ENCODE measurements around the gene GGA1.

The GGA1 gene

DNA sequence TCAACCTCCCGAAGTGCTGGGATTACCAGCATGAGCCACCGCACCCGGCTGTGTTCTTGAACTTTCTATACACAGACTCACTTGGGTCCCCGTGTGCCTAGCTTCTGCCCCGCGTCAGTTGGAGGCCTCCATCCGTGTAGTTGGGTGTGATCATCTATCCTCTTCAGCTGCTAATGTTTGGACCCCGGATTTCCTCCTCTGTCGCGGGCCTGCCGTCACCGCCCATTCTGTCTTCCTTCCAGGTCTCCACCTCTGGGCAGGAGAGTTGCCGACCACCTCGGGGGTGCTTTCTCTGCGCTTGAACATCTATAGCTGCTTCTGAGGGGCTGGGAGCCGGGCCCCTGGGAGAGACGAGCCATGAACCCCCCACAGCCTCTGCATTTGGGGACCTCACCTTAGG, 42.8 kb upstream of the GGA1 start:
- peak; percentile 14 for FAIRE-seq

DNA sequence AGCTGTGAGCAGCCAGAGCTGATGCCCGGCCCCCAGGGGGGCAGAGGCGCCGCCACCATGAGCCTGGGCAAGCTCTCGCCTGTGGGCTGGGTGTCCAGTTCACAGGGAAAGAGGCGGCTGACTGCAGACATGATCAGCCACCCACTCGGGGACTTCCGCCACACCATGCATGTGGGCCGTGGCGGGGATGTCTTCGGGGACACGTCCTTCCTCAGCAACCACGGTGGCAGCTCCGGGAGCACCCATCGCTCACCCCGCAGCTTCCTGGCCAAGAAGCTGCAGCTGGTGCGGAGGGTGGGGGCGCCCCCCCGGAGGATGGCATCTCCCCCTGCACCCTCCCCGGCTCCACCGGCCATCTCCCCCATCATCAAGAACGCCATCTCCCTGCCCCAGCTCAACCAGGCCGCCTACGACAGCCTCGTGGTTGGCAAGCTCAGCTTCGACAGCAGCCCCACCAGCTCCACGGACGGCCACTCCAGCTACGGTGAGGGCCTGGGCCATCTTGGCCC, 42.3 kb upstream of the GGA1 start:
- FAIRE-seq (peak; percentile 70), DNase-seq (ENCODE audit: insufficient read length) (no peak)
- no peak for TF ChIP-seq POLR2A (IDR thresholded peaks at IDR 0.05; ENCODE audit: low read depth, low read length)
- no peak for TF ChIP-seq POLR2AphosphoS5 (IDR thresholded peaks at IDR 0.05; ENCODE audit: low read depth, low read length)
- no peak for TF ChIP-seq TAF1 (IDR thresholded peaks at IDR 0.05; ENCODE audit: borderline replicate concordance, low read depth, low read length)

More for the DNA sequence above, 42.8 kb upstream of the GGA1 start:
- no peak for DNase-seq (ENCODE audit: insufficient read length)
- no peak for TF ChIP-seq TAF1 (IDR thresholded peaks at IDR 0.05; ENCODE audit: borderline replicate concordance, low read depth, low read length)
- TF ChIP-seq POLR2AphosphoS5 (IDR thresholded peaks at IDR 0.05; ENCODE audit: low read depth, low read length): no peak
- no peak for TF ChIP-seq POLR2A (IDR thresholded peaks at IDR 0.05; ENCODE audit: low read depth, low read length)

DNA sequence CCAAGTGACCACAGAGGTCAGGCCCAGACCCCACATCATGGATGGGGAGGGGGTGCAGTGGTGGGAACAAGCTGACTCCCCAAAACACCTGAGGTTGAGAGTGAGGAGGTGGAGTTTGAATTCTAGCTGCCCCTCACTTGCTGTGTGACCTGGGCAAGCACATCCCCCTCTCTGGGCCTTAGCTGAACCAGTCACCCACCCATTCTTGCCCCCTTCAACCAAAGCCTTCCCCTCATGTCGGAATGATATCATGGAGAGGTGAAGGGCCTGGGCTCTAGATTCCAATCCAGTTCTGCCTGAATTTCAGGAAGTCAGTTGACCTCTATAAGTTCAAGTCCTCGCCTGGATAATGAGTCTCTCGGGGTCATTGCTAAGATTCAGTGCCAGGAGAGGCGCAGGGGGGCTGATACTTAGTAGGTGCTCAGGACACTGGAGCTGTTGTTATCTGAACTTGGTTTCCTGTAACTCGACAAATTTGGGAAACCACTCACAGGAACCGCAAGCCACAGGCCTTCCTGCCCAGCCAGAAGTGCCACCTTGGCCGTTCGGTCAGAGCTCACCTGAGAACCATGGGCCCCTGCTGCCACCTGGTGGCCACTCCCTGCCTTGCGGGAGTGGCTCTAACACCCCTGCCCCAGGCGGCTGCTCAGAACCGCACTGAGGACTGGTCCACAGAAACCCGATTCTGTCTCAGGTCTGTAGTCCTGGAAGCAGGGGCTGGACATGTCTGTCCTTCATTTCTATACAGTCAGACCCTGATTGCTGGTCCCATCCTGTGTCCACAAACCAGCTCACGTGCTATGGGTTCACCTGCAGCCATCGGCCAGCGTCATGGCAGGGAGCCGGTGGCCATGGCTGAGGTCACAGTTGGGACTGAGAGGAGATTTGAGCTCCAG, 41.5 kb upstream of the GGA1 start:
- FAIRE-seq (peak; percentile 99), DNase-seq (ENCODE audit: insufficient read length) (peak; percentile 94)
- TF ChIP-seq TAF1 (IDR thresholded peaks at IDR 0.05; ENCODE audit: borderline replicate concordance, low read depth, low read length) (no peak), POLR2A (IDR thresholded peaks at IDR 0.05; ENCODE audit: low read depth, low read length) (no peak), POLR2AphosphoS5 (IDR thresholded peaks at IDR 0.05; ENCODE audit: low read depth, low read length) (no peak)

DNA sequence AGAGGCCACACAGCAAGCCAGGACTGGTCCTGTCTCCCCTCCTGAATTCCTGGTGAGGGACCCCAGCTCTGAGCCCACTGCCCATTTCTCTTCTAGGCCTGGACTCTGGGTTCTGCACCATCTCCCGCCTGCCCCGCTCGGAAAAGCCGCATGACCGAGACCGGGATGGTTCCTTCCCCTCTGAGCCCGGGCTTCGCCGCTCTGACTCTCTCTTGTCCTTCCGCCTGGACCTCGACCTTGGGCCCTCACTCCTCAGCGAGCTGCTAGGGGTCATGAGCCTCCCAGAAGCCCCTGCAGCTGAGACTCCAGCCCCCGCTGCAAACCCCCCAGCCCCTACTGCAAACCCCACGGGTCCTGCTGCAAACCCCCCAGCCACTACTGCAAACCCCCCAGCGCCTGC, 40.6 kb upstream of the GGA1 start:
- FAIRE-seq: no peak
- DNase-seq (ENCODE audit: insufficient read length): no peak
- TF ChIP-seq TAF1 (IDR thresholded peaks at IDR 0.05; ENCODE audit: borderline replicate concordance, low read depth, low read length): no peak
- TF ChIP-seq POLR2A (IDR thresholded peaks at IDR 0.05; ENCODE audit: low read depth, low read length): no peak
- no peak for TF ChIP-seq POLR2AphosphoS5 (IDR thresholded peaks at IDR 0.05; ENCODE audit: low read depth, low read length)

DNA sequence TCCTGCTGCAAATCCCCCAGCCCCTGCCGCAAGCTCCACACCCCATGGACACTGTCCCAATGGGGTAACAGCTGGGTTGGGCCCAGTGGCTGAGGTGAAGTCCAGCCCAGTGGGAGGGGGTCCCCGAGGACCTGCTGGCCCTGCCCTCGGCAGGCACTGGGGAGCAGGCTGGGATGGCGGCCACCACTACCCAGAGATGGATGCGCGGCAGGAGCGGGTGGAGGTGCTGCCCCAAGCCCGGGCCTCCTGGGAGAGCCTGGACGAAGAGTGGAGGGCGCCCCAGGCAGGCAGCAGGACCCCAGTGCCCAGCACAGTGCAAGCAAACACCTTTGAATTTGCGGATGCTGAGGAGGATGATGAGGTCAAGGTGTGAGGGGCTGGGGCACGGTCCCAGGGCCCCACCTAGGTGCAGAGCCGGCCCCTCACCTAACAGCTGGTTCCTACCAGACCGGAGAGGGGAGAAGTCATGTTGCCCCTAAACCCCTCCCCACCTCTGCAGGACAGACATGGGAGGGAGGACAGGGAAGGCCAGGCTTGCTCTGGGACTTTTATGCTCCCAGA, 40.1 kb upstream of the GGA1 start:
- FAIRE-seq (no peak), DNase-seq (ENCODE audit: insufficient read length) (no peak)
- TF ChIP-seq POLR2A (IDR thresholded peaks at IDR 0.05; ENCODE audit: low read depth, low read length): no peak
- TF ChIP-seq TAF1 (IDR thresholded peaks at IDR 0.05; ENCODE audit: borderline replicate concordance, low read depth, low read length): no peak
- no peak for TF ChIP-seq POLR2AphosphoS5 (IDR thresholded peaks at IDR 0.05; ENCODE audit: low read depth, low read length)

DNA sequence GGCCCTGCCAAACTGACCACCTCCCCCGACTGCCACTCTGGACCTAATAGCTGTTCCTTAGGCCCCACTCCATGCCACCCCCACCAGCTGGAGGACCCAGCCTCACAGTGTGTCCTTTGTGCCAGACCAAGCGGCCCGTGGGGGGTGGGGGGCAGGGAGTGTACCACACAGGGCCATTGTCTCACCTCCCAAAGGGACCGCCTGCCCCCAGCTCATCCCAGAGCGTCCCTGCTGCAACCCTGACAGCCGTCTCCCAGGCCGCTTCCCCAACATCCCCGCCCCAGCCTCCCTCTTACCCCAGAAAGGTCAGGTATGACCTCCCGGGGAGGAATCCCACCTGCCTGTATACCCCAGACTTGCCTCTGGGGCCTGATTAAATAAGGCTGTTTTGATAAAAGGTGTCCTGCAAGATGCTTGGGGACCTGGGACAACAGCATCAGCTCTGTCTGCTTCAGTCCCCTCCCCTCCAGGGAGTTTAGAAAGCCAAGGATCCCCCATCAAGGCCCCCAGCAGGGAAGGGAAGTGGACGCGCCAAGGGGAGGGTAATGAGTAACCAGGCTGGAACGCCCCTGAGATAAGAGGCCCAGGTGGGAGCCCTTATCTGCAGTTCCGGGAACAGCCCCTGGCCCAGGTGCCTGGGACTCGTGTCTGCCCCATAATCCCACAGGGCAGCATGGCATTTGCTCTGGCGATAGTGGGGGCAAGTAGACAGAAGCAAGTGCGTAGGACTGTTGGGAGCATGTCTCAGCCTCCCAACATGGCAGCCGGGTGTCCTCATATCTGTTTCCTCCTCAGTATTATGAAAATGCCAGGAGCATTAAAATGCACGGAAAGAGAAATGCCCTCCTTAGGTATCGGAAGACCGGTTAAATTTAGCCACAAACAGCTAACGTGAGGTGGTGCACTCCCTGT, 39.4 kb upstream of the GGA1 start:
- FAIRE-seq (no peak), DNase-seq (ENCODE audit: insufficient read length) (no peak)
- TF ChIP-seq TAF1 (IDR thresholded peaks at IDR 0.05; ENCODE audit: borderline replicate concordance, low read depth, low read length) (no peak), POLR2AphosphoS5 (IDR thresholded peaks at IDR 0.05; ENCODE audit: low read depth, low read length) (no peak), POLR2A (IDR thresholded peaks at IDR 0.05; ENCODE audit: low read depth, low read length) (no peak)

DNA sequence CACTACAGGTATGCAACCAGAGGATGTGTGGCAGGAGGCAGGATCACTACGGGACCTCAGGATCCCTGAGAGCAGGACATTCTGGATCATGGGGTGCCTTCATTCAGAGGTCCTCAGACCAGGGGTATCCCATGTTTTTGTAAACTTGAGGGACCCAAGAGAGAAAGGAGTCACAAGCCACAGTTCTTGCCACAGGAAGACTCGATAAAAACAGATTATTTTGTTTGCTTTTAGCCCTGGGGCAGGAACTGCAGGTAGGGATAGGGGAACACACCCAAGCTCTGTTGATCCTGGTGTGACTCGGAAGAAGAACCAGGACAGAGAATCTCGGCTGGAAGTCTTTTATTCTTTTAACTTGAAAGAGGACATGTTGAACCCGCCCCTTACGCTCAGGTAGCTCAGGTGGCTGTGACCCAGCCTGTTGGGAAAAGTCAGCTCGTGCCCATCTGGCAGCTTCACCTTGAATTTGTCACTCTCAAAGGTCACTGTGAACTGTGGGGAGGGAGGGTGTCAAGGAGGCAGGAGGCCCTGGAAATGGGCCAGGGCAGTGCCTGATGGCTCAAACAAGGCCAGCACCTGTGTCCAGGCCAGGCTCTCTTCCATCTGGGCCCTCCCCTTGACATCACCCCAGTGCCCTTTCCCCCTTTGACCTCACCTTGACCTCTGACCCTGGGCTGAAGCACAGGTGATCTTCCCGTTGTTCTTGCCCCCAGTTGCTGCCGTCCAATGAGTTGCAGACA, 38.5 kb upstream of the GGA1 start:
- no peak for DNase-seq (ENCODE audit: insufficient read length)
- no peak for FAIRE-seq
- TF ChIP-seq POLR2AphosphoS5 (IDR thresholded peaks at IDR 0.05; ENCODE audit: low read depth, low read length) (no peak), TAF1 (IDR thresholded peaks at IDR 0.05; ENCODE audit: borderline replicate concordance, low read depth, low read length) (no peak), POLR2A (IDR thresholded peaks at IDR 0.05; ENCODE audit: low read depth, low read length) (no peak)

DNA sequence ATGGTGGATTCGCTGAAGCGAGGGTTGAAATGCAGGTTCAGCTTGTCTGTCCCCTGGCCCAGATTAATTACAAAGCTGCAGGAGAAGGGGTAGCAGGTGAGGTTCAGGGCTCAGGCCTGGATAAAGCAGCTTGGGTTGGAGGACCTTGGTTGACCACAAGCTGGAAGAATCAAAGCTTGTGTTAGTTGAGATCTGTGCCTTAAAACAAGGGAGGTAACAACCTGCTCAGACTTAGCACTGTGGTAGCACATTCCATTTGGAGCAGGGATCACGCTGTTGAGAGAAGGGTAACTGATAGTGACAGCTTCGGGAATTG, 38.0 kb upstream of the GGA1 start:
- FAIRE-seq (no peak), DNase-seq (ENCODE audit: insufficient read length) (no peak)
- TF ChIP-seq TAF1 (IDR thresholded peaks at IDR 0.05; ENCODE audit: borderline replicate concordance, low read depth, low read length) (no peak), POLR2A (IDR thresholded peaks at IDR 0.05; ENCODE audit: low read depth, low read length) (no peak), POLR2AphosphoS5 (IDR thresholded peaks at IDR 0.05; ENCODE audit: low read depth, low read length) (no peak)

DNA sequence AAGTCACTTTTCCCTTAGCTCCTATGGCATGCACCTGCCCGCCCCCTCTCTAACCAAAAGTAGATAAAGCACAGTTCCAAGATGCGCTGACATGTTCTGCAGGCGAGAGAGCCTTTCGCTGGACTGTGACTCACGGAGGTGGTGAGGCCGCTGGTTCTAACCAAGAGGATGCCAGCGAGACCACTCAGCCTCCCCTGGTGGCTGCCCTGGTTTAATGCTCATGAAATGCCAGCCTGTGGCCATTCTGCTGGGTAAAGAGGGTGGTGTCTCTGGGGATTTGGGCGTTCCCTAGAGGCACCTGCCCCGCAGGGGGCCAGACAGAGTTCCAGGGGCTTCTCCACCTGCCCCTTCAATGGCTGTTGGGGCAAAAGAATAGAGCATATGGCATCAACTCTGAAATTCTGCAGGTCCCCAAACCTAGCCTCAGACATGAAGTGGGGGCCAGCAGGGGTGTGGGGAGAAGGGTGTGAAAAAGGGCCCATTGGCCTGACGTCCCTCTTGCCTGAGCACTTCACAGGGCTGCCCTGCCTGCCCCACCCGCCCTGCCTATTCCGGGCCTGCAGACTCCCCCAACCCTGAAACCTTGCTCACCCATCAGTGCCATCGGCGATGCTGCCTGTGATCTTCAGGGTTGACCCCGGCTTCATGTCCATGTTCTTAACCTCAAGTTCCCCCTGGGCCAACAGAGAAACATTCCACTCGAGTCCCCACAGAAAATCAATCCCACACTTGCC, 37.2 kb upstream of the GGA1 start:
- TF ChIP-seq POLR2AphosphoS5 (IDR thresholded peaks at IDR 0.05; ENCODE audit: low read depth, low read length): no peak
- no peak for TF ChIP-seq POLR2A (IDR thresholded peaks at IDR 0.05; ENCODE audit: low read depth, low read length)
- no peak for TF ChIP-seq TAF1 (IDR thresholded peaks at IDR 0.05; ENCODE audit: borderline replicate concordance, low read depth, low read length)
- FAIRE-seq (no peak), DNase-seq (ENCODE audit: insufficient read length) (no peak)

DNA sequence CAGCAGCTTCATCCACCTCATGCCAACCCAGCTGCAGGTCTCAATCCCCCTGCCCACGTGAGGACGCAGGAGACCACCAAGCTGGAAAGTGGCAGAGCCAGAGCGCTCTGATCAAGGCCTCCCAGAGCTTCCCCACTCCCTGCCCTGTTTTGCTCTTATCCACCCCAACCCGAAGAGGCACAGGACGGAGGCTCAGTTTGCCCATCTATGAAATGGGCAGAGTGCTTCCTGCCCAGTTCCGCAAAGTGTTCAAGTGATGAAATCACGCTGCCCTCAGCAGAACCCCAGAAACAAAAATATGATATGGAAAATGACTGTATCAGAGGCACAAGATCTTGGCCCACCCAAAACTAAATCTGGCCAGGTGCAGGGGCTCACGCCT, 36.7 kb upstream of the GGA1 start:
- no peak for FAIRE-seq
- TF ChIP-seq POLR2AphosphoS5 (IDR thresholded peaks at IDR 0.05; ENCODE audit: low read depth, low read length) (no peak), POLR2A (IDR thresholded peaks at IDR 0.05; ENCODE audit: low read depth, low read length) (no peak), TAF1 (IDR thresholded peaks at IDR 0.05; ENCODE audit: borderline replicate concordance, low read depth, low read length) (no peak)
- DNase-seq (ENCODE audit: insufficient read length): no peak
